ENCODE results near the gene KIAA1191.
"Not testable (repeated sequence)": the region's sequence is repeated elsewhere in the genome, so short reads cannot be mapped to it uniquely, and the experiment has no call there.

KIAA1191 gene

DNA sequence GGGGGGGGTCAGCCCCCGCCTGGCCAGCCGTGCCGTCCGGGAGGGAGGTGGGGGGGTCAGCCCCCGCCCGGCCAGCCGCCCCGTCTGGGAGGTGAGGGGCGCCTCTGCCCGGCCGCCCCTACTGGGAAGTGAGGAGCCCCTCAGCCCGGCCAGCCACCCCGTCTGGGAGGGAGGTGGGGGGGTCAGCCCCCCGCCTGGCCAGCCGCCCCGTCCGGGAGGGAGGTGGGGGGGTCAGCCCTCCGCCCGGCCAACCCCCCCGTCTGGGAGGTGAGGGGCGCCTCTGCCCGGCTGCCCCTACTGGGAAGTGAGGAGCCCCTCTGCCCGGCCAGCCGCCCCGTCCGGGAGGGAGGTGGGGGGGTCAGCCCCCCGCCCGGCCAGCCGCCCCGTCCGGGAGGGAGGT, 56.2 kb downstream of the KIAA1191 start:
- DNase-seq, result not testable (repeated sequence)

Measured in activated CD4-positive, alpha-beta T cell treated with anti-CD3 and anti-CD28 coated beads, Interleukin-2, Interleukin-6, amounts not matched to agents 100 ng/mL and 50 ng/mL, durations not matched to agents 16 hours and 8 hours (primary cell).